Neural progenitor cell (in vitro differentiated cells): ENCODE measurements around the gene SIAH3. TPM values are rescaled to one million over a fixed set of nuclear protein-coding genes. Genes with fewer than 3 reads are reported as not detected.

Source experiments
- DNase-seq: peaks from one replicate; pipeline ENCODE4 v3.0.0-alpha.2; 2016; ENCODE audit warnings: low spot score
- H2AFZ ChIP-seq: fragments of 200-600 bp; sonication (generic); replicated peaks from 2 replicates; pipeline ENCODE4 v1.6.1; 2016; ENCODE audit warnings: antibody characterized with exemption
- H3F3A ChIP-seq: fragments of 200-600 bp; sonication (generic); 2 replicates; pipeline ENCODE4 v1.6.1; 2016; ENCODE audit warnings: antibody characterized with exemption, low read depth
- H3K27ac ChIP-seq: fragments of 200-600 bp; sonication (generic); 2 replicates; pipeline ENCODE4 v1.5.1; 2016; ENCODE audit warnings: mild to moderate bottlenecking
- H3K27me3 ChIP-seq: fragments of 200-600 bp; sonication (generic); 2 replicates; pipeline ENCODE4 v1.6.1; 2016; ENCODE audit warnings: mild to moderate bottlenecking, moderate library complexity
- H3K36me3 ChIP-seq: fragments of 200-600 bp; sonication (generic); 2 replicates; pipeline ENCODE4 v1.5.1; 2016
- H3K4me1 ChIP-seq: fragments of 200-600 bp; sonication (generic); 2 replicates; pipeline ENCODE4 v1.6.1; 2016; ENCODE audit warnings: mixed run types
- H3K4me2 ChIP-seq: fragments of 200-600 bp; sonication (generic); 2 replicates; pipeline ENCODE4 v1.6.1; 2016
- H3K4me3 ChIP-seq: fragments of 200-600 bp; sonication (generic); 2 replicates; pipeline ENCODE4 v1.5.1; 2016
- H3K79me2 ChIP-seq: fragments of 200-600 bp; sonication (generic); 2 replicates; pipeline ENCODE4 v1.6.1; 2016; ENCODE audit warnings: low read depth
- H3K9ac ChIP-seq: fragments of 200-600 bp; sonication (generic); 2 replicates; pipeline ENCODE4 v1.6.1; 2016
- H3K9me3 ChIP-seq: fragments of 200-600 bp; sonication (generic); 2 replicates; pipeline ENCODE4 v1.5.1; 2016; ENCODE audit warnings: low read depth
- H4K20me1 ChIP-seq: fragments of 200-600 bp; sonication (generic); 2 replicates; pipeline ENCODE4 v1.6.1; 2016; ENCODE audit warnings: low read depth
- H3K27ac Mint-ChIP-seq: 3 replicates; pipeline ENCODE4 v1.8.0; 2021; ENCODE audit warnings: mixed read lengths
- H3K27me3 Mint-ChIP-seq: 2 replicates; pipeline ENCODE4 v1.8.0; 2022; ENCODE audit warnings: low read depth, mild to moderate bottlenecking, inconsistent platforms, moderate library complexity, mixed read lengths; ENCODE audit not compliant: insufficient read depth
- H3K36me3 Mint-ChIP-seq: 3 replicates; pipeline ENCODE4 v1.8.0; 2021; ENCODE audit warnings: mixed read lengths
- H3K4me1 Mint-ChIP-seq: 3 replicates; pipeline ENCODE4 v1.8.0; 2021; ENCODE audit warnings: mixed read lengths
- H3K4me3 Mint-ChIP-seq: 3 replicates; pipeline ENCODE4 v1.8.0; 2021; ENCODE audit warnings: mild to moderate bottlenecking, moderate library complexity, mixed read lengths
- H3K9me3 Mint-ChIP-seq: 3 replicates; pipeline ENCODE4 v1.8.0; 2020; ENCODE audit warnings: mixed read lengths
- EZH2 ChIP-seq: fragments of 200-600 bp; sonication (generic); IDR thresholded peaks from 2 replicates; pipeline ENCODE4 v1.6.1; 2017; ENCODE audit warnings: antibody characterized with exemption, mild to moderate bottlenecking, moderate library complexity
- EZH2phosphoT487 ChIP-seq: fragments of 200-600 bp; sonication (generic); IDR thresholded peaks from 2 replicates; pipeline ENCODE4 v1.6.1; 2017; ENCODE audit warnings: antibody characterized with exemption
- total RNA-seq: library from RNA; depleted of rRNA; stranded (reverse); fragments of >200 nt; gene quantifications from 2 replicates; pipeline ENCODE4 v1.2.3, GENCODE V29; 2015; ENCODE audit warnings: low replicate concordance
- TF ChIP-seq, protein P1 (sequence below): fragments of 200-600 bp; sonication (generic); IDR thresholded peaks from 2 replicates; pipeline ENCODE4 v1.5.1; 2017; ENCODE audit warnings: antibody characterized with exemption, mild to moderate bottlenecking

Gene SIAH3
- total RNA-seq, 1 donor from 2014 or later = not detected

DNA sequence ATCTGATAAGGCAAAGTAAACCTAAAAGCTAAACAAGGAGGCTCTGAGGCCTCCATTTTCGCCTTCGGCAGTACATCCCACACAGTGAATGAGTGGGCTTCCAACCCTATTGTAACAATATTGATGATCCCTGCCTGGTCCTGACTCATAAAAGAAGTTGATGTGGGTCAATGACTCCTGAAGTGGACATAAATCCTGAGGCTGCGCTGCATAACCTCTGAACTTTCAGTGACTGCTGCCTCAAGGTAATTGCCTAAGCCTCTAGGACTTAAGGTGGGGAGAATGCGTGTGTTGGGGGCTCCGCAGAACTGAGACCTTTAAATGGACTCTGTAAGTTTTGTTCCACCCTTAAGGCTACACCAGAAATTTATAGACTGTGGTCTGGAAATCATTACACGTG is 42.6 kb downstream of the SIAH3 start:
- H3K9me3 Mint-ChIP-seq = peaks cover 2% of the 10 kb centered on the region
- H3K27me3 Mint-ChIP-seq = peaks cover 4% of the 10 kb centered on the region
- Histone ChIP-seq H3K4me3 (no peak overlapping the region), H4K20me1 (no peaks in the 10 kb centered on the region), H2AFZ (no peak overlapping the region), H3K27me3 (no peaks in the 10 kb centered on the region), H3K9me3 (no peaks in the 10 kb centered on the region), H3K79me2 (no peaks in the 10 kb centered on the region), H3K27ac (no peak overlapping the region), H3K36me3 (no peaks in the 10 kb centered on the region), H3K9ac (no peak overlapping the region), H3K4me2 (no peak overlapping the region), H3K4me1 (no peaks in the 10 kb centered on the region), H3F3A (no peaks in the 10 kb centered on the region)
- H3K4me1 Mint-ChIP-seq = peaks cover 22% of the 10 kb centered on the region
- no peak overlapping the region for H3K4me3 Mint-ChIP-seq
- TF ChIP-seq, protein P1, sequence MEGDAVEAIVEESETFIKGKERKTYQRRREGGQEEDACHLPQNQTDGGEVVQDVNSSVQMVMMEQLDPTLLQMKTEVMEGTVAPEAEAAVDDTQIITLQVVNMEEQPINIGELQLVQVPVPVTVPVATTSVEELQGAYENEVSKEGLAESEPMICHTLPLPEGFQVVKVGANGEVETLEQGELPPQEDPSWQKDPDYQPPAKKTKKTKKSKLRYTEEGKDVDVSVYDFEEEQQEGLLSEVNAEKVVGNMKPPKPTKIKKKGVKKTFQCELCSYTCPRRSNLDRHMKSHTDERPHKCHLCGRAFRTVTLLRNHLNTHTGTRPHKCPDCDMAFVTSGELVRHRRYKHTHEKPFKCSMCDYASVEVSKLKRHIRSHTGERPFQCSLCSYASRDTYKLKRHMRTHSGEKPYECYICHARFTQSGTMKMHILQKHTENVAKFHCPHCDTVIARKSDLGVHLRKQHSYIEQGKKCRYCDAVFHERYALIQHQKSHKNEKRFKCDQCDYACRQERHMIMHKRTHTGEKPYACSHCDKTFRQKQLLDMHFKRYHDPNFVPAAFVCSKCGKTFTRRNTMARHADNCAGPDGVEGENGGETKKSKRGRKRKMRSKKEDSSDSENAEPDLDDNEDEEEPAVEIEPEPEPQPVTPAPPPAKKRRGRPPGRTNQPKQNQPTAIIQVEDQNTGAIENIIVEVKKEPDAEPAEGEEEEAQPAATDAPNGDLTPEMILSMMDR = no peak
- TF ChIP-seq EZH2phosphoT487 (no peak), EZH2 (no peak)
- no peak overlapping the region for H3K27ac Mint-ChIP-seq
- DNase-seq = no peak
- no peaks in the 10 kb centered on the region for H3K36me3 Mint-ChIP-seq

DNA sequence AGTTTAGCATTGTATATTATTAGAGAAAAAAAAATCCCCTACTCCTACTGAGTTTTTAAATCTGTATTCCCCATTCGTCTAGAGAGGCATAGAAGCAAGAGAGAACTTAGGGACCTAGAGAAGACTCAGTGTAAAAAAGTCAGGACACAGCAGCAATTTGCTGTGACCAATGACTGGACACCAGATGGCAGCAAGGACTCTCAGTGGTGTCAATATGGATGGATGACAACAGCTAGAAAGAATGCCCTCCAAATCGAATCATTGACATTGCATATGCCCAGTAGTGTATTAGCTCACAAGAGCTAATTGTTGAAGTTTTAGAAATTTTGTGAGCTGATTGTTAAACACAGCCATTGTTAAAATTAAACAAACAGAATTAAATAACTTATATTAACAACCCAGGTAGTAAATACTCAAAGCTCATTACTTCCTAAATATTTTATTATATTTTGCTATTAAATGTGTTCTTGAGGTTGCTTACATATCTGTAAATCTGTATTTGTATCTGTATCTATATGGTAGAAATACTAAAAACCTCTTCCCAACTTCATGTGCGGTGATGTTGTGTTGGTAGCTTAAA is 43.9 kb downstream of the SIAH3 start:
- no peaks in the 10 kb centered on the region for H3F3A ChIP-seq
- no peak overlapping the region for H2AFZ ChIP-seq
- no peak for TF ChIP-seq EZH2phosphoT487
- TF ChIP-seq, protein P1 = peak; percentile 79
- TF ChIP-seq EZH2 = no peak
- H3K4me1 ChIP-seq = no peaks in the 10 kb centered on the region
- Mint-ChIP-seq H3K4me3 (no peak overlapping the region), H3K4me1 (peaks cover 17% of the 10 kb centered on the region), H3K27me3 (peaks cover 2% of the 10 kb centered on the region), H3K36me3 (no peaks in the 10 kb centered on the region), H3K27ac (no peak overlapping the region), H3K9me3 (peaks cover 2% of the 10 kb centered on the region)
- H3K4me3 ChIP-seq = no peak overlapping the region
- H3K36me3 ChIP-seq = no peaks in the 10 kb centered on the region
- H3K79me2 ChIP-seq = no peaks in the 10 kb centered on the region
- H3K27me3 ChIP-seq = no peaks in the 10 kb centered on the region
- H3K4me2 ChIP-seq = no peak overlapping the region
- no peak overlapping the region for H3K9ac ChIP-seq
- no peak overlapping the region for H3K27ac ChIP-seq
- no peaks in the 10 kb centered on the region for H3K9me3 ChIP-seq
- peak; percentile 62 for DNase-seq
- no peaks in the 10 kb centered on the region for H4K20me1 ChIP-seq

DNA sequence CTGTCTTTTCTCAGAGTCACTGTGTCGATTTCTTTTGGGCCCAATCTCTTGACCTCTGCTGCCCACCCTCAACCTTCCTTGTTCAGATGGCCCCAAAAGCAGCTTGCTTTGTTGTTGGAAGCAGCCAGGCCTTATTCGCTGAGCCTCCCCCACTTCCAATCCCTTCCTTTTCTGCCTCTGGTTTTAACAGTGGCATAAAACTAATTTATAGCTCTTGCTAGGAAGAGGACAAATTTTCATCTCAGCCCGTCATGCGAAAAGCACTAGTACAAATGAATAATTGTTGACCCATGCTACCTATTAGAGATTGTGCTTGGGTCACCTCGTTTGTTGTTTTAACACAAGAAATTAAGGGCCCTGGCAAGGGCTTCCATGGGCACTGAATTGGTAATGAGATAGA is 51.1 kb downstream of the SIAH3 start:
- Mint-ChIP-seq H3K9me3 (peaks cover 2% of the 10 kb centered on the region), H3K27ac (no peak overlapping the region), H3K27me3 (no peaks in the 10 kb centered on the region), H3K4me1 (peaks cover 39% of the 10 kb centered on the region), H3K36me3 (no peaks in the 10 kb centered on the region), H3K4me3 (no peak overlapping the region)
- no peak for DNase-seq
- Histone ChIP-seq H3K27me3 (no peaks in the 10 kb centered on the region), H3K36me3 (no peaks in the 10 kb centered on the region), H3K4me2 (no peak overlapping the region), H3K9me3 (no peaks in the 10 kb centered on the region), H2AFZ (no peak overlapping the region), H4K20me1 (no peaks in the 10 kb centered on the region), H3K79me2 (no peaks in the 10 kb centered on the region), H3K4me1 (peaks cover 21% of the 10 kb centered on the region), H3F3A (no peaks in the 10 kb centered on the region), H3K4me3 (no peak overlapping the region), H3K27ac (no peak overlapping the region), H3K9ac (no peak overlapping the region)
- no peak for TF ChIP-seq EZH2
- no peak for TF ChIP-seq EZH2phosphoT487
- TF ChIP-seq, protein P1 = no peak
